NCI-H2196 (cell line): ENCODE results near the gene MRPS34.

Experiments used
- DNase-seq: peaks from one replicate; lab custom pipeline; 2025; ENCODE audit not compliant: unreplicated experiment; lab: John Stamatoyannopoulos, UW

MRPS34 gene

DNA sequence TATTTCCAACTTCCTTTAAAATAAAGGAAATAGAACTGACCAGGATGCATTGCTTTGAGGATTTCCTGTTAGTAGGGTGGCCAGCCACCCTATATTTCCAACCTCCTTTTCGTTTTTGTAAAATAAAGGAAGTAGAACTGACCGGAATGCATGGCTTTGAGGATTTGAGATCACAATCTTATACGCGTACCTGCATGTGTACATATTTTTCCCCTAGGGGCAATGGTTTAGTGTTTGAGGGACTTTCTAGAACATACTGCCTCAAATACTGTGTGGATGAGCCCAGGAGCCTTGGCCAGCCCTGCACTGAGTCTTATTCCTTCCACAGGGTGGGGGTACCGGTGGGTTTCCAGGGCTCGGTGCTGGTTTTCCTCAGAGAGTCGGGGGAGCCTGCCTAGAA, 41.3 kb downstream of the MRPS34 start:
- DNase-seq: no peak

DNA sequence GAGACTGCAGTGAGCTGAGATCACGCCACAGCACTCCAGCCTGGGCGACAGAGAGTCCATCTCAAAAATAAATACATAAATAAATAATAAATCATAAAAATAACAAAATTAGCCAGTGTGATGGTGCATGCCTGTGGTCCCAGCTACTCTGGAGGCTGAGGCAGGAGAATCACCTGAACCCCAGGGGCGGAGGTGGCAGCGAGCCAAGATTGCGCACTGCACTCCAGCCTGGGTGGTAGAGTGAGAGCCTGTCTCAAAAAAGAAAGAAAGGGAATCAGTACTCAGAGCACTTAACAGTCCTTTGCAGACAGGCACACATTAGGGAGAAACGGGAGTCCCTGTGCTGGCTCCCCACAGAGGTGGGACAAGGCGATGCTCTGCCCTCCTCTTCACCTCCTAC, 41.9 kb downstream of the MRPS34 start:
- no peak for DNase-seq

DNA sequence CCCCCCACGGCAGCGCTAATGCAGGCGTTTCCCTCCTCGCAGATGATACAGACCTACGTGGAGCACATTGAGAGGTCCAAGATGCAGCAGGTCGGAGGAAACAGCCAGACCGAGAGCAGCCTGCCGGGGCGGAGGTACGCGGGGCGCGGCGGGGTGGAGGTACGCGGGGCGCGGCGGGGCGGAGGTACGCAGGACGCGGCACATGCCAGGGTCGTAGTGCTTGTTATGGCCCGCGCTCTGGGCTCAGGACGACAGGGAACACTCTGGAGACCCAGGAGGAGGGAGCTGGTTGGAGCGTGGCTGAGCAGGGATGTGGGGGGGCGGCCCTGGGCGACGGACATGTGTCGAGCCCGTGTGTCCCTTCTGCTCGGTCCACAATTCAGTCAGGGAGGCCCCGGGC, 43.5 kb downstream of the MRPS34 start:
- DNase-seq: no peak

DNA sequence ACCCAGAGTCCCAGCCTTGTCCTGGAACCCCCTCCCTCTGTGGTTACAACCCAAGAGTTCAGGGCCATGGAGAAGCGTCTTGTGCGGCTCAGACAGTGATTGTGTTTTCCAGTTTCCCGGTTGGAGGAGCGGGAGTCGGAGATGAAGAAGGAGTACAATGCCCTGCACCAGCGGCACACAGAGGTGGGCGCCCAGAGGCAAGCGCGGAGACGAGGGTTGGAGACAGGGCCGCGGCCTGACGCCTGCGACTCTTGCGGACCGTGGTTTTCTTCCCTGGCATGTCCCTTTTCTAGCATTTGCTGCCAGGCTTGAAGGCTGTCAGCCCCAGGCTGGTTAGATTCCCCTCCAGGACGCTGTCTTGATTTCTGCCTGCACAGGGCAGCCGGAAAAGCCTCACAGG, 43.9 kb downstream of the MRPS34 start:
- DNase-seq: no peak

DNA sequence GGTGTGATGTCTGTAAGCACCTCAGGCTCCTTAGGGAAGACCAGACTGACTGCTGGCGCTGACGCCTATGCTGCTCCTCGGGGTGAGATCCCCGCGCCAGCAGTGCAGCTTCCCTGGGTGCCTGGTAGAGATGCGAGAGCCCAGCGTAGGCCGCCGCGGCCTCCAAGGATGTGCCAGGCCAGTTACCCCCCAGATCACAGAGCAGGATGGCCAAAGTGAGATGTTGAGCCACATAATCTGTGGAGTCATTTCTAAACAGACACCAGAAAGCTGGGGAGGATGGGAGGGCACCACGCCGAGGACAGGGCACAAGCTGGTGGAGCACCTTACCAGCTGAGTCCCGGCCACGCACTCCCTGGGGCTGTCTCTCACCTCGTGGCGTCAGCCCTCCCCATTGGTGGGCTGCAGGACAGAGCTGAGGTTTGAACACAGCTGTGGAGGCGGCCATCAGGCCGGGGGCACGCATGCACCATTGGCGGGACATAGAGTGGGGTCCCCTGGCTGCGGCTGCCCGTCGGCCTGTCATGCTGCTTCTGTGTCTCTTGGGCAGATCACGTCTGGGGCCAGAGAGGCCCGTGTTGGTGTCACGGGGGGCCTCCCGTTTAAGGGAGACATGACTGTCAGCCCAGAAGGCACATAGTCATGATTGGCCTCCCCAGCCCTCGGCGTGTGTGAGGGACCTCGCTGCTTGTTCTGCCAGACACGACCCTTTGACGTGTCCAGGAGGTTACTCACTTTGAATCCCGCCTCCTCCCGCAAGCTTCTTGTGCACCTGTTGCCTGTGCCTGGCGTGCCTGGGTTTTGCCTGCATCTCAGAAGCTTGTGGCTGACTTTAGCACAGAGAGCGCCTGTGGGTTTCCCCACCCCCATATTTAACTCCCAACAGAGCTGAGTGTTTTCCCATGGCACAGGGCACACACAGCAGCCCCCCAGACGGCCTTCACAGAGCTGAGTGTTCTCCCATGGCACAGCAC, 45.0 kb downstream of the MRPS34 start:
- DNase-seq: no peak

DNA sequence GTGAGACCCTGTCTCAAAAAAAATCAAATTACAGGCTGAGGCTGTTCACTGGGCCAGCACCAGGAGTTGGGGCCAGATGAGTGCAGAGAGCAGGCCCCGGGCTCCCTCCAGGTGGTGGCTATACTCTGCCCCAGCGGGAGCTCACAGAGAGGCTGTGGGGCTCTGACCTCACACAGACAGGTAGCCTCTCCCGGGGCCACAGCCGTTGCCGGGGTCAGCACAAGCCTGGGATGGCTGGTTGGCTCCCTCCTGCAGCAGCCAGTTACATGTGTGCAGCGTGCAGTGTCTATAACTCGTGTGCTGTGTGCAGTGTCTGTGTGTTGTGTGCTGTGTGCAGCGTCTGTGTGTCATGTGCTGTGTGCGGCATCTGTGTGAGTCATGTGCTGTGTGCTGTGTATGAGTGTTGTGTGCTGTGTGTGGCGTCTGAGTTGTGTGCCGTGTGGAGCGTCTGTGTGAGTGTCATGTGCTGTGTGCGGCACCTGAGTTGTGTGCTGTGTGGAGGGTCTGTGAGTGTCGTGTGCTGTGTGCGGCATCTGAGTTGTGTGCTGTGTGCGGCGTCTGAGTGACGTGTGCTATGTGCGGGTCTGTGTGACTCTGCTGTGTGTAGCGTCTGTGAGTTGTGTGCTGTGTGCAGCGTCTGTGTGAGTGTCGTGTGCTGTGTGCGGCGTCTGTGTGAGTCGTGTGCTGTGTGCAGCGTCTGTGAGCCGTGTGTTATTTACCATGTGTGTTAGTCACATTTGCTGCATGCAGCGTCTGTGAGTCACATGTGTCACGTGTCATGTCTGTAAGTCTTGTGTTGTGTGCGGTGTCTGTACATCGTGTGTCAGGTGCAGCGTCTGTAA, 46.1 kb downstream of the MRPS34 start:
- no peak for DNase-seq

DNA sequence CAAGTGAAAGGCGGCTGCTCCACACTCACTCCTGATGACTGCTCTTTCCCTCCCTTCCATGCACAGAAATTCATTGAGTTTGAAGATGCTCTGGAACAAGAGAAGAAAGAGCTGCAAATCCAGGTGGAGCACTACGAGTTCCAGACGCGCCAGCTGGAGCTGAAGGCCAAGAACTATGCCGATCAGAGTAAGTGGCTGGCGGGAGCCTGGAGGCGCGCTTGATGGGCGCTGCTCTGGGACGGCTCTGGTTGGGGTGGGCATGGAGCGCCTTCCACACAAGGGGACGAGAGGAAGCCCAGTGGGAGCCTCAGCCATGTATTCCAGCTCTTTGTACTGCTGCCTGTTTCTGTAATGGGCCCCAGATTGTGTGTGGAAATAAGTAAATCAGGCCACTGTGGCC, 48.4 kb downstream of the MRPS34 start:
- DNase-seq: no peak

DNA sequence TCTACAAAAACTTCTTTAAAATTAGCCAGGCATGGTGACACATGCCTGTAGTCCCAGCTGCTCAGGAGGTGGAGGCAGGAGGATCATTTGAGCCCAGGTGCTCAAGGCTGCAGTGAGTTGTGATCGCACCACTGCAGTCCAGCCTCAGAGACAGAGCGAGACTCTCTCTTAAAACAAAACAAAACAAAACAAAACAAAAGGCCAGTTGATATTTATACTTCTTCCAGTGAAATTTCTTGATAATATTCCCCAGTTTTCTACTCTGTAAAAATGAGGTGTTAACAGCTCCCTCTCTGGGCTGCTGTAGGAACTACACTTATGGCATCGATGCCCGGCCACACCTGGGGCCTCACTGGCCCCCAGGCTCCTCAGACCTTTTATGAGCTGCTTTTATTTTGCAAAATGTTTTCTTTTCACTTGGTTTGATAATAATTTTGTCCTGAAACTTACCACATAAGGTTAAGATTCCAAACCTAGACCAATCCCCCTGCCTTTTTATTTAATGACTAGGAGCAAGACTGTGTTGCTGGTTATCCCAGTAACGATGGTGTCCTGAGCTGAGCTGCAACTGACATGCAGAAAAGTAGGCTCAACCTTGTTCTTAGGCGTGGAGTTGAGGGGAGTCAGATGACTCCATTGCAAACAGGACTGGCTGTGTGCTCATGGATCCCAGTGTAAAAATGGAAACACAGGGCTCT, 49.3 kb downstream of the MRPS34 start:
- peak; percentile 50 for DNase-seq
